B cell (primary cell): ENCODE data around the gene MPHOSPH8. TPM values are rescaled to one million over a fixed set of nuclear protein-coding genes. Genes with fewer than 3 reads are reported as not detected.

ENCODE experiments used
- ATAC-seq: fragments of 200-7000 bp; cut with Tn5 transposase; one replicate; pipeline ENCODE4 v1.10.0; 2021; ENCODE audit warnings: low read depth, mild to moderate bottlenecking, moderate number of reproducible peaks, moderate library complexity
- CTCF ChIA-PET: fragments of 350-600 bp; sonication (Branson Sonifier 250); formaldehyde crosslinking; loops from one replicate; lab custom pipeline; 2021; ENCODE audit warnings: antibody characterized with exemption, inconsistent platforms; lab: Charles Lee
- POLR2A ChIA-PET: fragments of 350-600 bp; sonication (Branson Sonifier 250); formaldehyde crosslinking; loops from one replicate; lab custom pipeline; 2021; ENCODE audit warnings: antibody characterized with exemption; lab: Charles Lee
- DNase-seq: peaks from one replicate; pipeline ENCODE4 v3.0.0; 2013
- H2AFZ ChIP-seq: 2 replicates; pipeline ENCODE4 v1.6.1; 2012; ENCODE audit warnings: mild to moderate bottlenecking, low read depth, low read length; ENCODE audit not compliant: insufficient read depth, poor library complexity, severe bottlenecking
- H3K27ac ChIP-seq, 2 donors: 1 replicate in 1 of 2; 2 replicates in 1 of 2; pipeline ENCODE4 v1.5.1; 2012 to 2013; ENCODE audit warnings: low read length in 2 of 2, mild to moderate bottlenecking in 2 of 2, moderate library complexity in 1 of 2
- H3K27me3 ChIP-seq, 4 experiments: fragments of 200-600 bp in 1 of 4; sonication (generic) in 1 of 4; replicated peaks in 1 of 4; 1 replicate in 2 of 4; 2 replicates in 2 of 4; pipeline versions ENCODE4 v1.6.1 to v1.7.0; 2013 to 2016; ENCODE audit warnings: low read length in 3 of 4, mild to moderate bottlenecking in 2 of 4, mixed read lengths in 1 of 4, moderate library complexity in 1 of 4; ENCODE audit not compliant: insufficient read depth in 4 of 4, control insufficient read depth in 3 of 4; ENCODE audit errors: control extremely low read depth in 1 of 4
- H3K36me3 ChIP-seq, 2 experiments: replicated peaks in 1 of 2; 1 replicate in 1 of 2; 2 replicates in 1 of 2; pipeline versions ENCODE4 v1.6.1 to v1.7.1; 2013; ENCODE audit warnings: low read length in 1 of 2; ENCODE audit not compliant: insufficient read depth in 2 of 2, control insufficient read depth in 1 of 2; ENCODE audit errors: control extremely low read depth in 1 of 2, extremely low read depth in 1 of 2
- H3K4me1 ChIP-seq, 2 donors: fragments of 200-600 bp in 1 of 2; sonication (generic) in 1 of 2; 1 replicate in 1 of 2; 2 replicates in 1 of 2; pipeline versions ENCODE4 v1.5.1 to v1.6.1; 2013 to 2017; ENCODE audit warnings: low read length in 2 of 2; ENCODE audit not compliant: control insufficient read depth in 2 of 2, insufficient read depth in 2 of 2
- H3K4me2 ChIP-seq: replicated peaks from 2 replicates; pipeline ENCODE3; 2012; ENCODE audit warnings: mild to moderate bottlenecking, low read depth, low read length; ENCODE audit not compliant: poor library complexity, severe bottlenecking
- H3K4me3 ChIP-seq, 5 experiments: fragments of 200-600 bp in 1 of 5; sonication (generic) in 1 of 5; 1 replicate in 3 of 5; 2 replicates in 2 of 5; pipeline versions ENCODE4 v1.5.1 to v1.7.0; 2011 to 2016; ENCODE audit warnings: low read length in 4 of 5, mild to moderate bottlenecking in 4 of 5, low read depth in 2 of 5, control low read depth in 1 of 5, moderate library complexity in 1 of 5; ENCODE audit not compliant: insufficient read depth in 1 of 5; ENCODE audit errors: control extremely low read depth in 1 of 5, extremely low read depth in 1 of 5
- H3K79me2 ChIP-seq: fragments of 200-600 bp; sonication (generic); one replicate; pipeline ENCODE4 v1.6.0; 2016; ENCODE audit warnings: low read length; ENCODE audit not compliant: control insufficient read depth, insufficient read depth
- H3K9ac ChIP-seq: fragments of 200-600 bp; sonication (generic); 2 replicates; pipeline ENCODE4 v1.6.1; 2017; ENCODE audit warnings: mild to moderate bottlenecking, low read length, moderate library complexity
- H3K9me3 ChIP-seq, 3 donors: one replicate each; pipeline versions ENCODE4 v1.6.1 to v1.7.1; 2013; ENCODE audit warnings: low read length in 2 of 3; ENCODE audit not compliant: control insufficient read depth in 2 of 3, insufficient read depth in 1 of 3; ENCODE audit errors: control extremely low read depth in 1 of 3
- H4K20me1 ChIP-seq: 2 replicates; pipeline ENCODE4 v1.6.0; 2012; ENCODE audit warnings: mild to moderate bottlenecking, low read length; ENCODE audit not compliant: insufficient read depth, control insufficient read depth, poor library complexity, severe bottlenecking
- H3K27ac Mint-ChIP-seq: one replicate; pipeline ENCODE4 v1.8.0; 2021; ENCODE audit warnings: mixed read lengths
- H3K27me3 Mint-ChIP-seq: one replicate; pipeline ENCODE4 v1.8.0; 2021; ENCODE audit warnings: mixed read lengths
- H3K4me1 Mint-ChIP-seq: one replicate; pipeline ENCODE4 v1.8.0; 2021; ENCODE audit warnings: mixed read lengths
- H3K4me3 Mint-ChIP-seq: one replicate; pipeline ENCODE4 v1.8.0; 2021; ENCODE audit warnings: mixed read lengths
- H3K9me3 Mint-ChIP-seq: one replicate; pipeline ENCODE4 v1.8.0; 2022; ENCODE audit warnings: mixed read lengths; ENCODE audit not compliant: insufficient read depth
- EZH2 ChIP-seq: IDR thresholded peaks from 2 replicates; pipeline ENCODE4 v1.6.1; 2012; ENCODE audit warnings: borderline replicate concordance, low read depth, mild to moderate bottlenecking, moderate library complexity, low read length; ENCODE audit not compliant: insufficient read depth, poor library complexity, severe bottlenecking
- WGBS: methylation state at CpG from one replicate; pipeline ENCODE4 v1.1.5; 2013; ENCODE audit warnings: missing lambda C conversion rate; ENCODE audit not compliant: insufficient coverage; 5-methylcytosine and 5-hydroxymethylcytosine counted together
- intact Hi-C: fragments of 100-400 bp; cut with micrococcal nuclease; formaldehyde crosslinking; loops from one replicate; pipeline ENCODE4 v1.10.0; 2022
- polyA plus RNA-seq: library from polyadenylated mRNA; depleted of rRNA; stranded (reverse); fragments of >200 nt; gene quantifications from 2 replicates; pipeline ENCODE4 v1.2.3, GENCODE V29; 2012
- total RNA-seq, 2 donors: library from RNA; stranded (reverse); fragments of 120-200 nt in 1 of 2; gene quantifications; 1 replicate in 1 of 2; 2 replicates in 1 of 2; pipeline versions ENCODE4 v1.2.3 to v1.2.4, GENCODE V29; 2013 to 2022
- TF ChIP-seq, protein P1 (sequence below): fragments of 200-600 bp; IDR thresholded peaks from one replicate; pipeline ENCODE4 v1.8.0; 2022; ENCODE audit warnings: antibody characterized with exemption, mild to moderate bottlenecking

Gene MPHOSPH8
- total and polyA plus RNA-seq, 2 donors (not counting 1 experiment from before 2014, with no cell fraction given), result 25.6 to 106 TPM

DNA sequence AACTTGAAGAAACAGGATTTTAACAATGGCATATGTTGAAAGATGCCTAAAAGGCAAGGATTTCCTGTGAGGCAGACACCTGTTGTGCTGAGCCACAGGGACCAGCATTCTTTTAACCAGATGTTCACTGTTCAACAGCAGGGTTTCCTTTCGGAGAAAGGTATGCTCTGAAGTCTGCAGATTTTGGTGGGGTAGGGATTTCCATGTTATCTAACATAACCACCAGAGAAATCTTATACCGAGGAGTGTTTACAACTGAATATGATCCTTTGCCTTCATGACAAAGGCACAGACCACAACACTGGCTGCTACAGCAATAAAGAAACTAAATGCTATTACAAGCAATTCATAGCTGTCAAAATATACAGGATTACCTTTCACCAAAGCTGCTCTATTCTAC is 48.1 kb downstream of the MPHOSPH8 start:
- Histone ChIP-seq H2AFZ (no peak overlapping the region), H3K4me3 (no peak overlapping the region), H3K4me2 (no peak overlapping the region), H3K4me1 (no peaks in the 10 kb centered on the region), H3K27ac (no peak overlapping the region), H4K20me1 (no peaks in the 10 kb centered on the region), H3K27me3 (no peaks in the 10 kb centered on the region), H3K9me3 (no peaks in the 10 kb centered on the region), H3K79me2 (no peaks in the 10 kb centered on the region), H3K36me3 (peaks cover 0 to 3% of the 10 kb centered on the region in 2 experiments), H3K9ac (no peak overlapping the region)
- ATAC-seq (no peak), DNase-seq (no peak)
- POLR2A ChIA-PET, result no interaction called here
- CTCF ChIA-PET, result interaction anchor here (0.6 kb wide), 1 partner anchor 273 kb away, joined by 3 read pairs; no protein-coding TSS in a partner anchor
- Mint-ChIP-seq H3K27me3 (no peaks in the 10 kb centered on the region), H3K9me3 (no peaks in the 10 kb centered on the region), H3K4me3 (no peak overlapping the region), H3K27ac (no peak overlapping the region), H3K4me1 (no peaks in the 10 kb centered on the region)
- intact Hi-C loops, result no loop called here
- 80% methylated on average over 1 of the region's 2 CpGs for WGBS
- TF ChIP-seq EZH2, result no peak
- TF ChIP-seq, protein P1, sequence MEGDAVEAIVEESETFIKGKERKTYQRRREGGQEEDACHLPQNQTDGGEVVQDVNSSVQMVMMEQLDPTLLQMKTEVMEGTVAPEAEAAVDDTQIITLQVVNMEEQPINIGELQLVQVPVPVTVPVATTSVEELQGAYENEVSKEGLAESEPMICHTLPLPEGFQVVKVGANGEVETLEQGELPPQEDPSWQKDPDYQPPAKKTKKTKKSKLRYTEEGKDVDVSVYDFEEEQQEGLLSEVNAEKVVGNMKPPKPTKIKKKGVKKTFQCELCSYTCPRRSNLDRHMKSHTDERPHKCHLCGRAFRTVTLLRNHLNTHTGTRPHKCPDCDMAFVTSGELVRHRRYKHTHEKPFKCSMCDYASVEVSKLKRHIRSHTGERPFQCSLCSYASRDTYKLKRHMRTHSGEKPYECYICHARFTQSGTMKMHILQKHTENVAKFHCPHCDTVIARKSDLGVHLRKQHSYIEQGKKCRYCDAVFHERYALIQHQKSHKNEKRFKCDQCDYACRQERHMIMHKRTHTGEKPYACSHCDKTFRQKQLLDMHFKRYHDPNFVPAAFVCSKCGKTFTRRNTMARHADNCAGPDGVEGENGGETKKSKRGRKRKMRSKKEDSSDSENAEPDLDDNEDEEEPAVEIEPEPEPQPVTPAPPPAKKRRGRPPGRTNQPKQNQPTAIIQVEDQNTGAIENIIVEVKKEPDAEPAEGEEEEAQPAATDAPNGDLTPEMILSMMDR, result no peak

DNA sequence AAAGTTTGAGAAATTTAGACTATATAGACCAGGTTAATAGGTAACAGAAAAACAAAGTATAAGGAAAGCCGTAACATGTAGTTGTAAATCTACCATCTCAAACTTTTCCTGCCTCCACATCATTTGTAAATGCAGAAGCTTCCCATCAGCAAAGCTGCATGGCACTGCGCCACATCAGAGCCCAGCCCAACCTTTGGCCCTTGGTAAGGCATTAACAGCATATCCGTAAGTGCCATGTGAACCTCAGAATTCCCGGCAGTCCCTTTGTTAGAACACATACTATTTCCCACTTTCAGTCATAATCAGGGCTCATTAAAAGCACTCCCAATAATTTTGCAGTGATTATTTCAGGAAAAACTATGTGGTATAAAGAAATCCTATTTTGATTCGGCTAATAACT is 51.6 kb downstream of the MPHOSPH8 start:
- ATAC-seq, result no peak
- H3K27ac ChIP-seq, result no peak overlapping the region
- WGBS, result 100% methylated on average over 3 of the region's 5 CpGs
- H3K9ac ChIP-seq, result no peak overlapping the region
- intact Hi-C loops, result no loop called here
- H3K27me3 Mint-ChIP-seq, result no peaks in the 10 kb centered on the region
- H3K9me3 ChIP-seq, result no peaks in the 10 kb centered on the region
- no peak for DNase-seq
- no peaks in the 10 kb centered on the region for H3K27me3 ChIP-seq
- H3K4me1 ChIP-seq, result no peaks in the 10 kb centered on the region
- no peaks in the 10 kb centered on the region for H3K79me2 ChIP-seq
- H3K36me3 ChIP-seq, result no peaks in the 10 kb centered on the region
- ChIA-PET CTCF (no interaction called here), POLR2A (no interaction called here)
- H3K4me3 ChIP-seq, result no peak overlapping the region
- H2AFZ ChIP-seq, result no peak overlapping the region
- no peaks in the 10 kb centered on the region for H3K4me1 Mint-ChIP-seq
- no peak overlapping the region for H3K4me2 ChIP-seq
- no peak overlapping the region for H3K4me3 Mint-ChIP-seq
- H3K9me3 Mint-ChIP-seq, result no peaks in the 10 kb centered on the region
- H3K27ac Mint-ChIP-seq, result no peak overlapping the region
- no peaks in the 10 kb centered on the region for H4K20me1 ChIP-seq
- TF ChIP-seq, protein P1, result no peak
- TF ChIP-seq EZH2, result no peak
